HFFc6 (cell line): Measurements from ENCODE around the gene ERC2. TPM values are rescaled to one million over a fixed set of nuclear protein-coding genes. Genes with fewer than 3 reads are reported as not detected.

Experiments used
- DNase-seq: peaks from one replicate; pipeline ENCODE4 v3.0.0-alpha.2; 2018
- H3K27ac Mint-ChIP-seq: 2 replicates; pipeline ENCODE4 v1.8.0; 2020; ENCODE audit warnings: mild to moderate bottlenecking, mixed read lengths
- H3K27me3 Mint-ChIP-seq: 2 replicates; pipeline ENCODE4 v1.8.0; 2021; ENCODE audit warnings: mild to moderate bottlenecking, moderate library complexity, mixed read lengths; ENCODE audit not compliant: insufficient read depth
- H3K36me3 Mint-ChIP-seq: 2 replicates; pipeline ENCODE4 v1.8.0; 2021; ENCODE audit warnings: low read depth, mixed read lengths
- H3K4me1 Mint-ChIP-seq: 2 replicates; pipeline ENCODE4 v1.8.0; 2020; ENCODE audit warnings: low read depth, mixed read lengths
- H3K4me3 Mint-ChIP-seq: 2 replicates; pipeline ENCODE4 v1.8.0; 2020; ENCODE audit warnings: mild to moderate bottlenecking, moderate library complexity, mixed read lengths
- H3K9me3 Mint-ChIP-seq: 2 replicates; pipeline ENCODE4 v1.8.0; 2020; ENCODE audit warnings: mild to moderate bottlenecking, mixed read lengths
- total RNA-seq, 6 experiments: library from RNA; stranded (reverse); fragmentation: NEBNext Ultra II Directional; extraction: Animal tissue kit (Norgen Biotek cat#: 25700); gene quantifications; 2 replicates in 1 of 6; 3 replicates in 5 of 6; pipeline ENCODE4 v1.2.3, GENCODE V29; 2021
- TF ChIP-seq, protein P1 (sequence below): fragments of 200-600 bp; sonication (generic); IDR thresholded peaks from 2 replicates; pipeline ENCODE4 v1.5.0; 2021; ENCODE audit warnings: antibody characterized with exemption, mild to moderate bottlenecking

Gene ERC2
- total RNA-seq, 6 experiments from 2014 or later = 0.11 TPM; not detected in 5

DNA sequence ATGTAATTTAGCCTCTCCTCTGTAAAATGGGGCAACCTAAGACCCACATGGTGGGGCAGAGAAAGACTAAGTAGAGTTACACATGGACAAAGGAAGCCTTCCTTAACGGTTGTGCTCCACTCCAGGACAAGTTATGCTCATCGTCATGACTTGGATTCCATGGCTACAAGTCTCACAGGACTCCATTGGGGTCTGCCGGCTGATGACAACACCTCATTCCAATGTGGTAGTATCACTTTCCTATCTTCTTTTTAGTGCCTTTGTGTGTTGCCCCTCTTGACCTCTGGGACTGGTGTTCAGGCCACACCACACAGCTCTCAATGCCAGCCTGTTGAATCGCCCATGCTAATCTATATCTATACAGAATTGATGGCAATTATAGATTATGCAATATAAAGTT is 799.9 kb downstream of the ERC2 start:
- H3K4me3 Mint-ChIP-seq = no peak overlapping the region
- H3K4me1 Mint-ChIP-seq = peaks cover 19% of the 10 kb centered on the region
- TF ChIP-seq, protein P1, sequence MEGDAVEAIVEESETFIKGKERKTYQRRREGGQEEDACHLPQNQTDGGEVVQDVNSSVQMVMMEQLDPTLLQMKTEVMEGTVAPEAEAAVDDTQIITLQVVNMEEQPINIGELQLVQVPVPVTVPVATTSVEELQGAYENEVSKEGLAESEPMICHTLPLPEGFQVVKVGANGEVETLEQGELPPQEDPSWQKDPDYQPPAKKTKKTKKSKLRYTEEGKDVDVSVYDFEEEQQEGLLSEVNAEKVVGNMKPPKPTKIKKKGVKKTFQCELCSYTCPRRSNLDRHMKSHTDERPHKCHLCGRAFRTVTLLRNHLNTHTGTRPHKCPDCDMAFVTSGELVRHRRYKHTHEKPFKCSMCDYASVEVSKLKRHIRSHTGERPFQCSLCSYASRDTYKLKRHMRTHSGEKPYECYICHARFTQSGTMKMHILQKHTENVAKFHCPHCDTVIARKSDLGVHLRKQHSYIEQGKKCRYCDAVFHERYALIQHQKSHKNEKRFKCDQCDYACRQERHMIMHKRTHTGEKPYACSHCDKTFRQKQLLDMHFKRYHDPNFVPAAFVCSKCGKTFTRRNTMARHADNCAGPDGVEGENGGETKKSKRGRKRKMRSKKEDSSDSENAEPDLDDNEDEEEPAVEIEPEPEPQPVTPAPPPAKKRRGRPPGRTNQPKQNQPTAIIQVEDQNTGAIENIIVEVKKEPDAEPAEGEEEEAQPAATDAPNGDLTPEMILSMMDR = no peak
- H3K9me3 Mint-ChIP-seq = no peaks in the 10 kb centered on the region
- H3K27ac Mint-ChIP-seq = no peak overlapping the region; the same call in 1 of the 2 replicates
- no peak for DNase-seq
- H3K36me3 Mint-ChIP-seq = no peaks in the 10 kb centered on the region
- peaks cover 3% of the 10 kb centered on the region for H3K27me3 Mint-ChIP-seq

DNA sequence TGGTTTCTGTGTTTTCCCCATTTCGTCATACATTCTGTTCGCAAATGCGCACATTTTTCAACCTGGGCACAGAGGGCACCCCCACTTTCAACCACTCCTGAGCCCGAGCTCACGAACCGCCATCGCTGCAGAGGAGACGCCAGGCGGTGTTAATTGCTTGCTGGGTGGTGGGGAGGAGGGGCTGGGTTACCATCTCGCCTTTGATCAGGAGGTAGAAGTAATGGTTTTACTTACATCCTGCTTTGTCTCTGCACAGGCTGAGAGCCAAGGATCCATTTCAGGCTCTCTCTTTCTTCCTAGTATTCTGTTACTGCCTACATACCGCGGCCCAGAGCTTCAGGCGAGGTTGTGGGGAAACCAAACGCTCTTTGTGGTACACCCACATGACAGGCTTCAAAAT is 803.9 kb downstream of the ERC2 start:
- Mint-ChIP-seq H3K9me3 (no peaks in the 10 kb centered on the region), H3K27me3 (peaks cover 3% of the 10 kb centered on the region), H3K36me3 (no peaks in the 10 kb centered on the region), H3K4me3 (no peak overlapping the region), H3K27ac (no peak overlapping the region), H3K4me1 (peaks cover 38% of the 10 kb centered on the region)
- no peak for DNase-seq
- TF ChIP-seq, protein P1 = no peak

DNA sequence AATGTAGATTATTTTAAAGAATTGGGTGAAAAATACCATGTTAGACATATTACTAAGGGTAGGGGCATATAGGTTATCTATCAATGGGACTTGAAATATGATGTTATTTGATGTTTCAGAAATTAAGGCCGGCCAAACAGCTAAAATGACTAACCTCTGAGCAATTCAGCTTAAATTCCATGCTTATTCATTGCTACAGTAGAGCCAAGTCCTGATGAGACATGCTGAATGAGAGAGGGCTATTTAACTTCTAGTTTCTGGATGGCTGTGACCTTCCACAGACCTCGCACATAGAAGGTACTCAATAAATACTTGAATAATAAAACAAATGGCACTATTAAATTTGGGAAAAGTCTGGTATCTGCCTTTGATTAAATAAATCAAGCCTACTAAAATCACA is 805.6 kb downstream of the ERC2 start:
- peak; percentile 58 for DNase-seq
- TF ChIP-seq, protein P1 = no peak
- H3K27me3 Mint-ChIP-seq = peaks cover 12% of the 10 kb centered on the region
- H3K4me3 Mint-ChIP-seq = peak overlapping the region; percentile 20; the same call in 1 of the 2 replicates
- H3K27ac Mint-ChIP-seq = peak overlapping the region; percentile 14; the same call in 1 of the 2 replicates
- no peaks in the 10 kb centered on the region; the same call in 1 of the 2 replicates for H3K9me3 Mint-ChIP-seq
- no peaks in the 10 kb centered on the region for H3K36me3 Mint-ChIP-seq
- H3K4me1 Mint-ChIP-seq = peaks cover 25% of the 10 kb centered on the region

DNA sequence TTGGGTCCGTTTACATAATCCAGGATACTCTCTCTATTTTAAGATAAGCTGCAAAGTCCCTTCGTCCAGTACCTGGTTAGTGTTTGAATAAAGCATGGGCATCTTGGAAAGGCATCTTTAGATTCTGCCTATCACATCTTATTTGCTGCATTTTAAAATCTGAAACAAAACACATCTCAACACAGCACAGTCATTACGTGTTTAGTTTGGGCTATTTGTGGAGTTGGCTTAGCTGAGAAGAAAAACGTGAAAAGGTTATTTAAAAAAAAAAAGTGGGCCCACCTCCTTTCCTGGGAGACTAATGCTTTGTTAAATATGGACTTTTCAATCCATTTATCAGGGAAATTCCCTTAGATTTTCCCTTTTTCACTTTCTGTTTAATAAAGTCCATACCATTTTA is 806.7 kb downstream of the ERC2 start:
- Mint-ChIP-seq H3K4me3 (no peak overlapping the region), H3K9me3 (no peaks in the 10 kb centered on the region; the same call in 1 of the 2 replicates), H3K27me3 (peaks cover 12% of the 10 kb centered on the region), H3K4me1 (peaks cover 25% of the 10 kb centered on the region), H3K27ac (no peak overlapping the region), H3K36me3 (no peaks in the 10 kb centered on the region)
- no peak for DNase-seq
- TF ChIP-seq, protein P1 = no peak

DNA sequence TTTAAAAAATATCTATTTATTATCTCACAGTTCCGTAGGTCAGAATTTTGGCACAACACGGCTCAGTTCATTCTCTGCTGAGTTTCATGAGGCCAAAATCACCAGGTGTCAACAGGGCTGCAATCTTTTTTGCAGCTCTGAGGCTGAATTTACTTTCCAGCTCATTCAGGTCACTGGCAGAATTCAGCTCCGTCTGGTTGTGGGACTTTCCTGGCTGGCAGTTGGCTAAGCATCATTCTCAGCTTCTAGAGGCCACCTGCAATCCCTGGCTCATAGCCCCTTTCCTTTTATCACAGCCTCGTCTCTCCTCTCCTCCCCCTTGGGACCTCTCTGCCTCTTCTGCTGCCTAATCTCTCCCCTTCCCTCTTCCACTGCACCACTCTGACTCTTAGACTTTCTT is 807.1 kb downstream of the ERC2 start:
- Mint-ChIP-seq H3K9me3 (no peaks in the 10 kb centered on the region; the same call in 1 of the 2 replicates), H3K27me3 (peaks cover 12% of the 10 kb centered on the region), H3K27ac (no peak overlapping the region), H3K4me1 (peaks cover 25% of the 10 kb centered on the region), H3K36me3 (no peaks in the 10 kb centered on the region), H3K4me3 (no peak overlapping the region)
- no peak for DNase-seq
- TF ChIP-seq, protein P1 = no peak

DNA sequence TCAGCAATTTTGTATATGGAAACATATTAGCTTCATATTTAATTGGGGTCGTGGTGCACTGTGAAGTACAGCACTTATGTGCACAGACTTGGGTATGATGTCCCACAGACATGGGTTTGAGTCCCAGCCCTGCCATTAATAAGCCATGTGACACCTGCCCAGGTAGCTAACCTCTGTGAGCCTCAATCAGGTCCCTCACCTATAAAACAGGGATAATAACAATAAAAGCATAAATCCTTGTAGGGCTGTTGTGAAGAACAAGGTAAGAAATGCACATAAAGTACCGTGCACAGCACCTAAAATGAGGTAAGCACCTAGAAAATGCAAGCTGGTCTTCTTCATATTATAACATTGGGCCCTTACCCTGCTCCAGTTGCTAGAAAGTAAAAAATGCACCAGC is 807.6 kb downstream of the ERC2 start:
- DNase-seq = no peak
- peaks cover 26% of the 10 kb centered on the region for H3K4me1 Mint-ChIP-seq
- no peaks in the 10 kb centered on the region; the same call in 1 of the 2 replicates for H3K9me3 Mint-ChIP-seq
- no peak overlapping the region for H3K27ac Mint-ChIP-seq
- no peak overlapping the region for H3K4me3 Mint-ChIP-seq
- peaks cover 12% of the 10 kb centered on the region for H3K27me3 Mint-ChIP-seq
- TF ChIP-seq, protein P1 = no peak
- H3K36me3 Mint-ChIP-seq = no peaks in the 10 kb centered on the region
